Limb (tissue), 2 donors: ENCODE data around the gene BRINP2.
"Not testable (repeated sequence)": the region's sequence is repeated elsewhere in the genome, so short reads cannot be mapped to it uniquely, and the experiment has no call there.

Experiments
- DNase-seq, 2 donors: peaks; one replicate each; pipeline ENCODE4 v3.0.0-alpha.2; 2016; ENCODE audit errors: extremely low spot score in 2 of 2

The BRINP2 gene

DNA sequence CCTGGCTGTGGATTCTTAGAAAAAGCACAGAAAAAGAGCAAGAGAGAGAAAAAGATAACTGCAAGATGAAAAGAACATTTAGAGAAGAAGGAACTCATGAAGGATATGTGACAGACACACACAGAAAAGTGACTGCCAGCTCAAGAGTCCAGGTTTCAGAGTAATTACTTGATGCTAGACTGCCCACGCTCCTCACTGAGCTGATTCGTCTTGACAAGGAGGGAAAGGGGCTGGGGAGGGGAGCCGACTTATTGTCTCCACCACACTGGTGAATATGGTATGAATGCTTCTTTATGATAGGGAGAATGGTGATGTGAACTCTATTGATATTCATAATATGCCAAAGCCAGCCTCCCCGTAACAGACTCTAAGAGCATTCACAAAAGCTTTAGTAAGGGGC is 140.4 kb downstream of the BRINP2 start:
- DNase-seq = no peak

GRCh38 chr1:177311586-177311985 is 140.8 kb downstream of the BRINP2 start:
- DNase-seq = no peak

GRCh38 chr1:177315261-177315660 is 144.5 kb downstream of the BRINP2 start:
- no peak for DNase-seq

GRCh38 chr1:177315761-177316160 is 145.0 kb downstream of the BRINP2 start:
- DNase-seq = no peak

- not testable (repeated sequence) for DNase-seq
Measured at GRCh38 chr1:177321434-177321833, 150.7 kb downstream of the BRINP2 start.

DNA sequence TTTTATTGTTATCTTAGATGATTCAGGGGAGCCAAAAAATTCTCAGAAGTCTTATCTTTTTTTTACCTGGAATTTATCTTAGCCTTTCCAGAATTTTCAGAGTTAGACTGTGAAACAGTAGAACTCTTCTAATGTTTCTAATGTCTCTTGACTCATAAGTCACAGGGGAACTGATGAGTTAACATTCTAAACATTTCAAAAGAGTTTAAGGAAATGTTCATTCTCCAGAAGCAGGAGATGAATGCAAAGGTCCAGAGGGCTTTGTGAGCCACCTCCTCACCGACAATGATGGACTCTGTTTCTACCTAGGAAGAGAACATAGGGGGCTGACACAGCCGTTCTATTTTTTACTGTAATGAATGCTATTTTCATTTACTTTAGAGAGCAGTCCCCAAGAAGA is 157.5 kb downstream of the BRINP2 start:
- DNase-seq = no peak

GRCh38 chr1:177329871-177330270 is 159.1 kb downstream of the BRINP2 start:
- no peak for DNase-seq
